Breast epithelium (tissue), 3 donors: Measurements from ENCODE around the gene MRPS24.

Experiments
- POLR2A ChIP-seq: fragments of 450-650 bp; IDR thresholded peaks from one replicate; pipeline ENCODE4 v1.6.1; 2016; ENCODE audit warnings: antibody characterized with exemption, mild to moderate bottlenecking, moderate library complexity
- TF ChIP-seq, protein P1 (sequence below), 3 donors: fragments of 450-650 bp; IDR thresholded peaks; one replicate each; pipeline ENCODE4 v1.5.1; 2016 to 2017; ENCODE audit warnings: antibody characterized with exemption in 3 of 3, mild to moderate bottlenecking in 3 of 3, moderate library complexity in 3 of 3

- no peak for TF ChIP-seq POLR2A
- TF ChIP-seq, protein P1, sequence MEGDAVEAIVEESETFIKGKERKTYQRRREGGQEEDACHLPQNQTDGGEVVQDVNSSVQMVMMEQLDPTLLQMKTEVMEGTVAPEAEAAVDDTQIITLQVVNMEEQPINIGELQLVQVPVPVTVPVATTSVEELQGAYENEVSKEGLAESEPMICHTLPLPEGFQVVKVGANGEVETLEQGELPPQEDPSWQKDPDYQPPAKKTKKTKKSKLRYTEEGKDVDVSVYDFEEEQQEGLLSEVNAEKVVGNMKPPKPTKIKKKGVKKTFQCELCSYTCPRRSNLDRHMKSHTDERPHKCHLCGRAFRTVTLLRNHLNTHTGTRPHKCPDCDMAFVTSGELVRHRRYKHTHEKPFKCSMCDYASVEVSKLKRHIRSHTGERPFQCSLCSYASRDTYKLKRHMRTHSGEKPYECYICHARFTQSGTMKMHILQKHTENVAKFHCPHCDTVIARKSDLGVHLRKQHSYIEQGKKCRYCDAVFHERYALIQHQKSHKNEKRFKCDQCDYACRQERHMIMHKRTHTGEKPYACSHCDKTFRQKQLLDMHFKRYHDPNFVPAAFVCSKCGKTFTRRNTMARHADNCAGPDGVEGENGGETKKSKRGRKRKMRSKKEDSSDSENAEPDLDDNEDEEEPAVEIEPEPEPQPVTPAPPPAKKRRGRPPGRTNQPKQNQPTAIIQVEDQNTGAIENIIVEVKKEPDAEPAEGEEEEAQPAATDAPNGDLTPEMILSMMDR (IDR thresholded peaks at IDR 0.05): no peak
These were observed 26.6 kb upstream of the MRPS24 start for GRCh38 chr7:43895847-43896415.
